Activated CD8-positive, alpha-beta memory T cell treated with anti-CD3 and anti-CD28 coated beads for 36 hours (primary cell): Measurements from ENCODE around the gene GALT. TPM values are rescaled to one million over a fixed set of nuclear protein-coding genes. Genes with fewer than 3 reads are reported as not detected.

Experiments used
- CTCF ChIA-PET: fragments of 350-600 bp; sonication (Branson Sonifier 250); formaldehyde crosslinking; loops from one replicate; lab custom pipeline; 2021; ENCODE audit warnings: antibody characterized with exemption; lab: Charles Lee
- POLR2A ChIA-PET: fragments of 350-600 bp; sonication (Branson Sonifier 250); formaldehyde crosslinking; loops from one replicate; lab custom pipeline; 2021; ENCODE audit warnings: antibody characterized with exemption; lab: Charles Lee
- total RNA-seq, 2 experiments: library from RNA; stranded (reverse); gene quantifications; one replicate each; pipeline ENCODE4 v1.2.3, GENCODE V29; 2021

The GALT gene
- total RNA-seq, 2 experiments from 2014 or later: 42.6 to 42.9 TPM

DNA sequence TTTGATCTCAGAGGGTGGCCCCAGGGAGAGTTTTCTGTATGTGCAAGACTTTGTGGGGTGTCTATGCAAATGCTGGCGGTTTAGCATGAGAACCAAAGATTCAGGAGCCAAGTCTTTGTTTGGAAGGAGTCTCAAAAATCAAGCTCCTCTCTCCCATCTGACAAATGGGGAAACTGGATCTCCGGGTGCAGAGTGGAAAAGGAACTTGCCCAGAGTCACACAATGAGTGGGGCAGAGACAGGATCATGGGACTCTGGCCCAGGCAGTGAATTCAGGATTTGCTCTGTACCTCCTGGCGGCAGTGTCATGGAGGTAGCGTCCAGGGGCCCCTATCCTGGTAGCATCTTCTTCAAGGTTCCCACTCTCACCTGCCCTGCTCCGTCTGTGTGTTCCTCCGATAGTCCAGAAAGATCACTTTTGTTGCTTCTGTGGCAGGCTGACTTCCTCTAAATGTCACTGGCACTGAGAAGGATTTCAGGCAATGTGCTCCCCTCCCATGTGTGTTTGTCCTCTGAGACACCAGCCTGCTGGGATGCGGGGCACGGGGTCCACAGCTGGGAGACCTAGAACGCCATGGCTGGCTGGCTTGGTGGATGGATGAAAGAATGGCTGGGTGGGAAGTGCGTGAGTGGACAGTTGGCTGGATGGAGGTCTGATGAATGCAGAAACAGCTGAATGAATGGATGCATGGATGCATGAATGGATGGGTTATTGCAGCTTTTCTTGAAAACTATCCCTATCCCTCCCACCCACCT lies 41.0 kb downstream of the GALT start:
- ChIA-PET POLR2A (no interaction called here), CTCF (no interaction called here)

GRCh38 chr9:34688329-34689115 lies 42.0 kb downstream of the GALT start:
- CTCF ChIA-PET: interaction anchor here (0.9 kb wide), 1 partner anchor 14 kb away, joined by 3 read pairs; no protein-coding TSS in a partner anchor
- POLR2A ChIA-PET: no interaction called here

GRCh38 chr9:34689116-34689470 lies 42.6 kb downstream of the GALT start:
- ChIA-PET POLR2A (no interaction called here), CTCF (interaction anchor here (0.9 kb wide), 1 partner anchor 13 kb away, joined by 3 read pairs; no protein-coding TSS in a partner anchor)

GRCh38 chr9:34689512-34689911 lies 43.0 kb downstream of the GALT start:
- POLR2A ChIA-PET: no interaction called here
- CTCF ChIA-PET: interaction anchor here (0.9 kb wide), 1 partner anchor 13 kb away, joined by 3 read pairs; no protein-coding TSS in a partner anchor

GRCh38 chr9:34690983-34691935 lies 44.8 kb downstream of the GALT start, which contains the start of gene CCL19:
TSS of gene CCL19 (minus strand) at chr9:34691276. CDS start at chr9:34691139, 137 bp downstream.
- POLR2A ChIA-PET: no interaction called here
- CTCF ChIA-PET: interaction anchor here (1.8 to 2.8 kb wide), 2 partner anchors 10 to 16 kb away, joined by 4 to 8 read pairs; no protein-coding TSS in a partner anchor

DNA sequence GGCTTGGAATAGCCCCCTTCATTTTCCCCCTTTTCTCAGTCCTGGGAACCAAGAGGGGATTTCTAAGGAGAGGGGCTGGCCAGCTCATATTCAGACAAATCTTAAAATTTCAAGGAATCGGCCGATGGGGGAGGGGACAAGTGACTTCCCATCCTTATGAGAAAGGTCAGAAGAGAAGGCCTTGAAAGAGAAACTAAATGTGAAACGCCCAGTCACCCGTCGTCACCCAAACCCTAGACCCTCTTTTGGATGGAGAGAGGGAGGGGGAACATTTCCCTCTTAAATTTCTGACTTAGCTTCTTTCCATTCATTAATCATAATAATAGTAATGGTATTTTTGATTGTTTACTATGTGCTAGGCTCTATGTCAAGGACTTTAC lies 45.5 kb downstream of the GALT start:
- CTCF ChIA-PET: interaction anchor here (1.1 to 2.8 kb wide), 3 partner anchors 9 to 17 kb away, joined by 3 to 8 read pairs (median 4); no protein-coding TSS in a partner anchor

DNA sequence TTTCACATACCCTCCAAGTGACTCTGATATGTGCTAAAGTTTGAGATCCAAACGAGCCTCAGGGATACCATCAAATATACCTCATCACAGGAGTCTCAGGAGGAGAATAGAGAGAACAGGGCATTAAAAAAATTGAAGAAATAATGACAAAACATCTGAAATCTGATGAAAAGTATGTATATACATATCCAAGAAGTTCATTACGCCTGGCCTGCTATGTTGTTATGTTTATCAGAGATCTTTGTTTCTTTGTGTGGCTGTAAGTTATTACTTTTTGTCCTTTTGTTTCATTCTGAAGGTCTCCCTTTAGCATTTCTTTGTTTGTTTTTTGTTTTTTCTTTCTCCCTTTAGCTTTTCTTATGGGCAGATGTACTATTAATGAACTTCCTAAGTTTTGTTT lies 47.1 kb downstream of the GALT start:
- POLR2A ChIA-PET: interaction anchor here (0.7 kb wide), 1 partner anchor 972 kb away, joined by 5 read pairs; the partner anchor contains the start of gene ARHGEF39
- CTCF ChIA-PET: interaction anchor here (1.4 kb wide), 1 partner anchor 9 kb away, joined by 5 read pairs; no protein-coding TSS in a partner anchor

More for the DNA sequence above, 45.5 kb downstream of the GALT start:
- POLR2A ChIA-PET: no interaction called here

DNA sequence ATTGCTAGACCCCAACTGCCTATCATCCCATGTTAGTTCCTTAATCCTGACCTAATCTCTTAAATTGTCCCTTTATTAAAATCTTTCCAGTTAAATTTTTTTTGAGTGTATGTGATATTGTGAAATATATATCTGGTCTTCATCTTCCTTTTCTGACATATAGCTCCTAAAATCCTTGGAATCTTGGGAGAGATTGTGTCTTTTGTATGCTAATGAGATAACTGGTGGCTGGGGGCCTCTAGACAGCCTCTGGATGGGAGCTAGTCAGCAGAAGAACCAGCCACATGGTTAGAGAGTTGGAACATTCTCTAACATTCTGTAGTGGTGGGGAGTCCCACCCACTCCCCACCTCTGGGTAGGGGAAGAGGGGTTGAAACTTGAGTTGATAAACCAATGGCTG lies 48.3 kb downstream of the GALT start:
- ChIA-PET POLR2A (no interaction called here), CTCF (no interaction called here)

Other genes with a start within 250 kb of the GALT start
- gene FAM219A, start 188.1 kb upstream of the GALT start, total RNA-seq: 1 to 10 TPM; 8.4 to 8.7 TPM
- not detected for gene DNAI1, start 187.9 kb upstream of the GALT start, total RNA-seq
- under 1 TPM; 0.38 to 0.61 TPM for gene ENHO, start 123.7 kb upstream of the GALT start, total RNA-seq
- gene CNTFR, start 57.0 kb upstream of the GALT start, total RNA-seq: not detected
- 10 to 100 TPM; 34.1 to 39.5 TPM for gene RPP25L, start 34.6 kb upstream of the GALT start, total RNA-seq
- gene DCTN3, start 26.2 kb upstream of the GALT start, total RNA-seq: 10 to 100 TPM; 66.7 to 71.8 TPM
- under 1 TPM; 0.25 to 0.34 TPM for gene ARID3C, start 17.6 kb upstream of the GALT start, total RNA-seq
- 100 to 1,000 TPM; 141 to 147 TPM for gene SIGMAR1, start 8.9 kb upstream of the GALT start, total RNA-seq
- 10 to 100 TPM in 1 of 2 experiments, 1 to 10 TPM in 1; 9.3 to 11.1 TPM for gene IL11RA, start 5.5 kb downstream of the GALT start, total RNA-seq
- under 1 TPM; 0.29 to 0.44 TPM for gene CCL27, start 16.0 kb downstream of the GALT start, total RNA-seq
- not detected for gene CCL19, start 44.6 kb downstream of the GALT start, total RNA-seq
- not detected for gene CCL21, start 63.5 kb downstream of the GALT start, total RNA-seq